HG03196 (cell line): Measurements from ENCODE around the gene ZMYM4.
"Not testable (repeated sequence)": the region's sequence is repeated elsewhere in the genome, so short reads cannot be mapped to it uniquely, and the experiment has no call there.

Experiments used
- ATAC-seq: cut with Tn5 transposase; IDR thresholded peaks from one replicate; pipeline ENCODE4 v1.9.1; 2021; ENCODE audit not compliant: unreplicated experiment

Gene ZMYM4

DNA sequence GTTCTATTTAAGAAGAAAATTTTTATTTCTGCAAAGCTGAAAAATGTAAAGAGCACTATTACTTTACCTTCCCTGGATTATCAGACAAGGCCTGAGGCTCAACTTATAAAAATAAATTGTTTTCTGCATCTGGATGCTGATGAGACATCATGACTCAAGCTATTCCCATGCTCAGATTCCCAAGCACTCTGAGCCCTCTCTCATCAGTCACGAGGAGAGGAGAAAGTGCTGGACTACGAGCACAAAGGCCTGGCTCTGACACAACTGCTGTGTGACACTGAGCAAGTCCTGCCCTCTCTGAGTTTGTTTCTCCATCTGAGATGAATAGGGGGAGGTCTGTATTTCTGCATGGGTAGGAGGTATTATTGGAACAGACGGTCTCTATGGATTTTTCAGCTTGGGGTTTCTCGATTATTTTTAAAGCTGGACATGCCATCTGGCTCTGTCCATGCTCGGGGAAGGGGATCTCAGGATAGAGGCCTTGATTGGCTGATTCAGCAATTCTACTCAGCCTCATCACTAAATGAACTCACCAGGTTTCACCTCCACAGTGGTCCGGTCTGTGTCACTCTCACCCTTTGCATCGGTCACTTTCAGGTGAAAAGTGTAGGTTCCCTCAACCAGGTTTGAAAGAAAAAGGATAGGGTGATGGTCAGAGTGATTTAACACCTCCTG, 181.0 kb downstream of the ZMYM4 start:
- no peak for ATAC-seq

DNA sequence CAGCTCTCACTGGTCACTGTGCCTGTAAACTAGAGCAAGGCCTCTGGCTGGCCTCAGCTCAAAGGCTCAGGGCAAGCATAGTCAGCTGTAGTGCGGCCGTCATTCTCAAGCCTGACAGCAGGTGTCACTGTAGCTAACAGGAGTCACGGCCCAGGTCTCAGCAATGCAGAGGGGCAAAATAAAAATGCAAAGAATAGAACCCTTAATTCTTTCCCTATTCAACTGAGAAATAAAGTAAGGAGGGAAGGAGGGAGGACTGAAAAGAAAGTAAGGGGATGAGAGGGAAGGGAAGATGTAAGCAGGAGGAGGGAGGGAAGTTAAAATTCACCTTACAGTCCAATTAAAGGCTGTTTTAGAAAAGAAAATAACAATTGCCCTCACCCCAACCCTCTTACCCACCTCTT, 182.6 kb downstream of the ZMYM4 start:
- peak; percentile 59 for ATAC-seq

GRCh38 chr1:35452106-35452774, 183.7 kb downstream of the ZMYM4 start:
- no peak for ATAC-seq

DNA sequence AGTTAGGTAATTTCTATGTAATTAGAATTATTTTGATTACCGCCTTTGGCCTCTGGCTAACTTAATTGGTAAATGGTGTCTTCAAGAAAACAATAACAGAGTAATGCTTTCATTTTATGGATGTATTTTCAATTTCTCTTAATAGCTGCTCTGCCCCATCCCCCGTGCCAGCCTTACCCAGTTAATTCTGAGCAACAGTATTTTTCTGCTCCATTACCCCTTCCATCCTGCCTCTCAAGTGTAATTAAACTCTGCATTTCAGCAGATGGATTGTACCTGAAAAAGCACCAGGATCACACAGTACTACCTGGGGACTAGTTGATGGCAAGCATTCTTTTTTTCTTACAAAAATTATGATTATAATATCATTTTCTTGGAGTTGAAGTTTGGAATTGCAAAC, 184.5 kb downstream of the ZMYM4 start:
- no peak for ATAC-seq

DNA sequence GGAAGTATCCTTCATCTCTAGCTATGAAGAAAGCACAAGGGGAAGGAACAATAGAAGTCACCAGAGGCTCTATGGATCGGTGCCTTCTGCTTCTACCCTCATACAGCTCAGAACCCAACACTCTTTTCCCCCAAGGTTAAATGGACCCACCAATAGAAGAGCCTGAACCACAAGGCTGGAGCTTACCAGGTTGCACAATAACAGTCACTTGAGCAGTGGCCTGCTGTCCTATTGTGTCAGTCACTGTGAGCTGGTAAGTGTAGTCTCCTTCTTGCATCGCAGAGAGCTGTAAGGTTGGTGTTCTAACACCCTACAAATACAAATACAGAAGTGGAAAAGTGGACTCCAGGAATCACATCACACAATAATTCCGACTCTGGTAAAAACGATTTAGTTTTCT, 185.7 kb downstream of the ZMYM4 start:
- ATAC-seq = no peak

GRCh38 chr1:35454616-35455015, 186.1 kb downstream of the ZMYM4 start:
- ATAC-seq = no peak

- ATAC-seq = no peak
Observed at GRCh38 chr1:35460796-35461195, 192.3 kb downstream of the ZMYM4 start.

DNA sequence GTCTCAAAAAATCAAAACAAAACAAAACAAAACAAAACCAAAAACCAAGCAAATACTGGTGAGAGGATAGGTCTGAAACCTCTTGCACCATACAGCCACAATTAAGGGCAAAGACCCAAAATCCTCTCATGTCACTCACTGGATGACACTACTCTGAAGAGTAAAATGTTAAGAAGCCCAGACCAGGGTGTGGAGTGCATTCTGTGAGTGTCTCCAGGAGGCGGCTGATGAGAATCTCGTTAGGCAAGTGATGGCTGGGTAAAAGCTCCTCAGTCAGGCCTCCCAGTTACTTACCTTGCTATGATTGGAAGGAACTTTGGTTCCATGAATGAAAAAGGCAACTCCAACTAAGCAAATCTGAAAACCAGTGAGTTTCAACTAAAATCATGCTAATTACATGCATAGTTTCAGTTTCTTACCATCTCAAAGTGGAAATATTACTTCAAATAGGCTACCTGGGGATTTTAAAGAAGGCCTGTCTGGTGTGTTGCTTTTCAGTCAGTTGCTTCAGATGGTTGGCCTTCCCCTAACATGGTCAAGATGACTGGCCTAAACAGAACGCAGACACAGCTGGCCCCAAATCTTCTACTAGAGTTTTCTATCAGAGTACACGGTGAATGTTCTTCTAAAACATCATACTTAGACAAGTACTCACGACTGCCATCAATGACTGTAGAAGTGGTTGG, 193.6 kb downstream of the ZMYM4 start:
- ATAC-seq = no peak

DNA sequence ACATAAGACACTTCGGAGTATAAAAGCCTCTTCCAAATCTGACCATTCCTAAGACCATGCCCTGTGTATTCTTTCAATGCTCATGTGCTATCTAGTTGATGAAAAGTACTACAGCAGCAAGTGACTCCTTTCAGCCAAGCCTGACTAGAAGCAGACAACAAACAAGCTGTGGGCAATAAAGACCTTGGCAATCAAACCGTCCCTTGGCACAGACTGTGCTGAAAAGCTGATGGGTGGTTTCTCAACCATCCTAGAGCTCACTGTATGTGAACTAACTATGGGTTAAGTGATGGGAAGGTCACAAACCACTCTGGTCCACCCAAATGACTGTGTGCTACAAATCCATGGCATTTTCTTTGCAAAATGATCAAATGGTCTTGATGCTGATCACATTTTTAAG, 194.7 kb downstream of the ZMYM4 start:
- no peak for ATAC-seq

DNA sequence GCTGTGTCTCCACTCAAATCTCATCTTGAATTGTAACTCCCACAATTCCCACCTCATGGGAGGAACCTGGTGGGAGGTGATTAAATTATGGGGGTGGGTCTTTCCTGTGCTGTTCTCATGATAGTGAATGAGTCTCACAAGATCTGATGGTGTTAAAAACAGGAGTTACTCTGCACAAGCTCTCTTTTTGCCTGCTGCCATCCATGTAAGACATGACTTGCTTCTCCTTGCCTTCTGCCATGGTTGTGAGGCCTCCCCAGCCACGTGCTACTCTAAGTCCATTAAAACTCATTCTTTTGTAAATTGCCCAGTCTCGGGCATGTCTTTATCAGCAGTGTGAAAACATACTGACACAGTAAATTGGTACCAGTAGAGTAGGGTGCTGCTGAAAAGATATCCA, 195.2 kb downstream of the ZMYM4 start:
- ATAC-seq = not testable (repeated sequence)

- ATAC-seq = no peak
Observed at GRCh38 chr1:35466120-35466519, 197.6 kb downstream of the ZMYM4 start.

DNA sequence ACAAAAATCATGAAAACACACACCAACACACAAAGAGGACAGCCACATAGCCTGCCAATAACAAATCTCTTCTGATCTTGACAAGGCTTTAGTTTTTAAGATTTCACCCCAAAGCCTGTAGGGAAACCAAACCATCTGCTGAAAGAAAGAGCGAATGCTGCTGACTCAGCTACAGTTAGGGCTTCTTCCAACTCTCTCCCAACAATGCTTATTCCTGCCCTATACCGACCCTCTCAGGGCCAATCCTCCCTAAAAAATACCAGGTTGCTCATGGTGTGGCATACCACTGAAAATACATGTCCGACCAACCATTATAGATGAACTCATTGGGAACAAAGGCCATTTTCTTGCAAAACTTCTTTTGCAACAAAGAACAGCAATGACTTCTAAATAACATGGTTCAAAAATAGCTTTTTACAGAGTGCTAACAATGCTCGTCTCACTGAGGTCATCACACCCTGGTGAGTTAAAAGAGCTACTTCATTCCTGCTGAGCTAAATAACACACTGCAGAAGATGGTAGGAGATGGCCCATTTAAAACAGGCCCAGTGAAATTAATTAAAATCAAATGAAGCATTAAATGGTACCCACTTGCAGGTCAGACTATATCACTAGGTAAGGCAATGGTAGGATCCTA, 202.6 kb downstream of the ZMYM4 start:
- ATAC-seq = no peak
